OCI-LY7 (cell line): ENCODE measurements around the gene TMEM135. TPM values are rescaled to one million over a fixed set of nuclear protein-coding genes. Genes with fewer than 3 reads are reported as not detected.

Source experiments
- BruUV-seq: library from RNA; stranded (reverse); fragments of 400-500 nt; replicated peaks from 2 replicates; lab custom pipeline; 2021; lab: Mats Ljungman, UMichigan
- CTCF ChIA-PET: fragments of 300-600 bp; sonication (Branson Sonifier 250); formaldehyde crosslinking; loops from one replicate; lab custom pipeline; 2022; ENCODE audit warnings: antibody characterized with exemption; ENCODE audit not compliant: unreplicated experiment; lab: Charles Lee
- POLR2A ChIA-PET: fragments of 300-600 bp; sonication (Branson Sonifier 250); formaldehyde crosslinking; loops from one replicate; lab custom pipeline; 2022; ENCODE audit warnings: antibody characterized with exemption; lab: Charles Lee
- DNase-seq: peaks from one replicate; pipeline ENCODE4 v3.0.0-alpha.2; 2015; ENCODE audit warnings: low spot score
- H2AFZ ChIP-seq: fragments of 200-600 bp; sonication (generic), shearing (Covaris generic); 2 replicates; pipeline ENCODE4 v1.6.1; 2014; ENCODE audit warnings: mild to moderate bottlenecking, antibody characterized with exemption, low read length, moderate library complexity
- H3K27ac ChIP-seq: fragments of 200-600 bp; sonication (generic); 2 replicates; pipeline ENCODE4 v1.5.1; 2014; ENCODE audit warnings: mixed run types, low read depth, mild to moderate bottlenecking, moderate library complexity, low read length, inconsistent platforms; ENCODE audit not compliant: poor library complexity, severe bottlenecking
- H3K36me3 ChIP-seq: fragments of 200-600 bp; sonication (generic); 2 replicates; pipeline ENCODE4 v1.6.1; 2014; ENCODE audit warnings: mild to moderate bottlenecking, antibody characterized with exemption, low read length, moderate library complexity, mixed read lengths; ENCODE audit not compliant: insufficient read depth
- H3K4me1 ChIP-seq: fragments of 200-600 bp; sonication (generic); 2 replicates; pipeline ENCODE4 v1.5.1; 2014; ENCODE audit warnings: mild to moderate bottlenecking, low read length; ENCODE audit not compliant: insufficient read depth, poor library complexity, severe bottlenecking
- H3K4me2 ChIP-seq: fragments of 200-600 bp; sonication (generic); 2 replicates; pipeline ENCODE4 v1.6.1; 2014; ENCODE audit warnings: mild to moderate bottlenecking, low read length
- H3K4me3 ChIP-seq: fragments of 200-600 bp; sonication (generic); 2 replicates; pipeline ENCODE4 v1.5.1; 2014; ENCODE audit warnings: mild to moderate bottlenecking, low read depth, low read length; ENCODE audit not compliant: poor library complexity, severe bottlenecking
- H3K79me2 ChIP-seq: fragments of 200-600 bp; sonication (generic); 2 replicates; pipeline ENCODE4 v1.6.1; 2016; ENCODE audit warnings: low read depth, mild to moderate bottlenecking, low read length, moderate library complexity, mixed read lengths; ENCODE audit not compliant: insufficient read depth
- H3K9me2 ChIP-seq: fragments of 200-600 bp; sonication (generic); 2 replicates; pipeline ENCODE4 v1.6.1; 2016; ENCODE audit warnings: mild to moderate bottlenecking, low read length, mixed read lengths; ENCODE audit not compliant: insufficient read depth
- H3K9me3 ChIP-seq: fragments of 200-600 bp; sonication (generic); 2 replicates; pipeline ENCODE4 v1.6.1; 2014; ENCODE audit warnings: mild to moderate bottlenecking, mixed run types, low read length, mixed read lengths
- H4K20me1 ChIP-seq: fragments of 200-600 bp; sonication (generic); 2 replicates; pipeline ENCODE4 v1.6.1; 2014; ENCODE audit warnings: mild to moderate bottlenecking, antibody characterized with exemption, low read length, moderate library complexity, mixed read lengths; ENCODE audit not compliant: insufficient read depth
- EZH2phosphoT487 ChIP-seq: fragments of 200-600 bp; sonication (generic); IDR thresholded peaks from 2 replicates; pipeline ENCODE4 v1.6.1; 2018; ENCODE audit warnings: low read depth, borderline replicate concordance, mild to moderate bottlenecking, mixed run types, antibody characterized with exemption, low read length, moderate library complexity, mixed read lengths
- intact Hi-C: fragments of 100-400 bp; cut with micrococcal nuclease; formaldehyde crosslinking; loops from one replicate; pipeline ENCODE4 v1.10.0; 2022; ENCODE audit not compliant: unreplicated experiment
- total RNA-seq, 2 experiments: library from RNA; depleted of rRNA in 1 of 2; stranded (reverse); fragments of >200 nt in 1 of 2; shearing (Covaris generic) in 1 of 2; gene quantifications; 2 replicates each; pipeline ENCODE4 v1.2.3, GENCODE V29; 2014 to 2022
- TF ChIP-seq, protein P1 (sequence below): fragments of 200-600 bp; sonication (generic); conservative IDR thresholded peaks from 2 replicates; pipeline ENCODE4 v1.5.1; 2014; ENCODE audit warnings: mild to moderate bottlenecking, antibody characterized with exemption, low read length, moderate library complexity, mixed read lengths

Gene TMEM135
- total RNA-seq, 2 experiments from 2014 or later: 14.5 to 56.4 TPM

- CTCF ChIA-PET: no interaction called here
- TF ChIP-seq, protein P1, sequence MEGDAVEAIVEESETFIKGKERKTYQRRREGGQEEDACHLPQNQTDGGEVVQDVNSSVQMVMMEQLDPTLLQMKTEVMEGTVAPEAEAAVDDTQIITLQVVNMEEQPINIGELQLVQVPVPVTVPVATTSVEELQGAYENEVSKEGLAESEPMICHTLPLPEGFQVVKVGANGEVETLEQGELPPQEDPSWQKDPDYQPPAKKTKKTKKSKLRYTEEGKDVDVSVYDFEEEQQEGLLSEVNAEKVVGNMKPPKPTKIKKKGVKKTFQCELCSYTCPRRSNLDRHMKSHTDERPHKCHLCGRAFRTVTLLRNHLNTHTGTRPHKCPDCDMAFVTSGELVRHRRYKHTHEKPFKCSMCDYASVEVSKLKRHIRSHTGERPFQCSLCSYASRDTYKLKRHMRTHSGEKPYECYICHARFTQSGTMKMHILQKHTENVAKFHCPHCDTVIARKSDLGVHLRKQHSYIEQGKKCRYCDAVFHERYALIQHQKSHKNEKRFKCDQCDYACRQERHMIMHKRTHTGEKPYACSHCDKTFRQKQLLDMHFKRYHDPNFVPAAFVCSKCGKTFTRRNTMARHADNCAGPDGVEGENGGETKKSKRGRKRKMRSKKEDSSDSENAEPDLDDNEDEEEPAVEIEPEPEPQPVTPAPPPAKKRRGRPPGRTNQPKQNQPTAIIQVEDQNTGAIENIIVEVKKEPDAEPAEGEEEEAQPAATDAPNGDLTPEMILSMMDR: no peak
- TF ChIP-seq EZH2phosphoT487: no peak
- H3K36me3 ChIP-seq: no peaks in the 10 kb centered on the region
- no peak overlapping the region for H3K27ac ChIP-seq
- no peaks in the 10 kb centered on the region for H4K20me1 ChIP-seq
- no peak for DNase-seq
- POLR2A ChIA-PET: interaction anchor here (0.8 kb wide), 1 partner anchor 903 kb away, joined by 3 read pairs; no protein-coding TSS in a partner anchor
- 0 out of 2 replicates have a peak, but pooled peaks cover 5% of the 10 kb centered on the region for H3K9me2 ChIP-seq
- no peak overlapping the region for H3K4me2 ChIP-seq
- H3K9me3 ChIP-seq: peaks cover 17% of the 10 kb centered on the region; the same call in 1 of the 2 replicates
- H3K4me1 ChIP-seq: no peaks in the 10 kb centered on the region
- no TSS peak for BruUV-seq
- intact Hi-C loops: loop anchor here (5.0 kb wide), 1 partner anchor 37 kb away; no protein-coding TSS in a partner anchor
- H3K79me2 ChIP-seq: no peaks in the 10 kb centered on the region
- no peak overlapping the region for H3K4me3 ChIP-seq
- H2AFZ ChIP-seq: no peak overlapping the region
These were observed 191.1 kb downstream of the TMEM135 start for GRCh38 chr11:87228820-87229219.

DNA sequence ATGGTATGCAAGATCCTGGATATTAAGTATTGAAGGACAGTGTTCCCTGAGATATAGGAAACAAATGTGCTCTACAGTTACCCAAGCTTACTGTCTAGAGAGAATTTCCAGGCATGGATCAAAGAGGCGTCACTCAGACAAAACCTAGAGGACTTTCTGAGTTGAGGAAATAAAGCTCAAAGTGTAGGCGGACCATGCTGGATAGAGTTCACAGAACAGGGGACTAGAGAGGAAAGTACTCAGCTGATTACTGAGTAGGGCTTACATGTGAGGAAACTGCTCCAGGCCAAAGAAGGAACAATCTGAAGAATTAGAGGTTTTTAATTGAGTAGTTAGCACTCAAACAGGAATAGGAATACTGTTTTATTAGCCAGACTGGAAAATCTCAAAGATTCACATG lies 193.3 kb downstream of the TMEM135 start:
- Histone ChIP-seq H3K27ac (no peak overlapping the region), H3K4me3 (no peak overlapping the region), H3K79me2 (no peaks in the 10 kb centered on the region), H3K4me2 (no peak overlapping the region), H3K9me3 (peaks cover 17% of the 10 kb centered on the region; the same call in 1 of the 2 replicates), H4K20me1 (no peaks in the 10 kb centered on the region), H2AFZ (no peak overlapping the region), H3K9me2 (0 out of 2 replicates have a peak, but pooled peaks cover 5% of the 10 kb centered on the region), H3K36me3 (no peaks in the 10 kb centered on the region), H3K4me1 (no peaks in the 10 kb centered on the region)
- no TSS peak for BruUV-seq
- intact Hi-C loops: no loop called here
- ChIA-PET POLR2A (no interaction called here), CTCF (no interaction called here)
- no peak for TF ChIP-seq EZH2phosphoT487
- TF ChIP-seq, protein P1: no peak
- DNase-seq: no peak

GRCh38 chr11:87232320-87232719 lies 194.6 kb downstream of the TMEM135 start:
- Histone ChIP-seq H3K4me1 (no peaks in the 10 kb centered on the region), H3K9me3 (peaks cover 17% of the 10 kb centered on the region; the same call in 1 of the 2 replicates), H3K4me2 (no peak overlapping the region), H3K4me3 (no peak overlapping the region), H2AFZ (no peak overlapping the region), H4K20me1 (no peaks in the 10 kb centered on the region), H3K36me3 (no peaks in the 10 kb centered on the region), H3K27ac (no peak overlapping the region), H3K9me2 (0 out of 2 replicates have a peak, but pooled peaks cover 5% of the 10 kb centered on the region), H3K79me2 (no peaks in the 10 kb centered on the region)
- CTCF ChIA-PET: no interaction called here
- DNase-seq: no peak
- intact Hi-C loops: no loop called here
- no TSS peak for BruUV-seq
- POLR2A ChIA-PET: interaction anchor here (0.7 kb wide), 2 partner anchors 33 to 1174 kb away, joined by 3 to 4 read pairs; no protein-coding TSS in a partner anchor
- TF ChIP-seq EZH2phosphoT487: no peak
- TF ChIP-seq, protein P1: no peak
